Measurements from ENCODE around the gene EPB41.
A peak's percentile ranks its signal among the peaks of the same experiment; 100 is the strongest.

DNA sequence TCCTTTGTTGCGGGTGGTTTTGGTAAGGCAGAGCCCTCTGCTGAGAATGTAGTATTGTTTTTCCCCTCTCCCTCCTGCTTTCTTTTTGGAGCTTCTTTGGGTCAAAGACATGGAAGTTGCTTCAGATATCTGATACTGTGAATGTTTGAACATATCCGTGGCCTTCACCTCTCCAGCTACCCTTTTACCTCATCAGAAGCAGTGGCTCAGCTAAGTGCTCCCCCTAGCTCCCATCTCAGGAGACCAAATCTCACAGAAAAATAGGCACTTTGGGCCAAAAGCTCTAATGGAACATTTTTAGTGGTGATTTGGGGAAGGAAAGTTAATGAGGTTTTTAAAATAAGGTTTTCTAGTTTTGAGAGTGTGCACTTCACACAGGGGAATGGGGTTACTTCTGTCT is 203.0 kb downstream of the EPB41 start:
- no peak for TF ChIP-seq POLR2A (IDR thresholded peaks at IDR 0.05)
- TF ChIP-seq, protein P1, sequence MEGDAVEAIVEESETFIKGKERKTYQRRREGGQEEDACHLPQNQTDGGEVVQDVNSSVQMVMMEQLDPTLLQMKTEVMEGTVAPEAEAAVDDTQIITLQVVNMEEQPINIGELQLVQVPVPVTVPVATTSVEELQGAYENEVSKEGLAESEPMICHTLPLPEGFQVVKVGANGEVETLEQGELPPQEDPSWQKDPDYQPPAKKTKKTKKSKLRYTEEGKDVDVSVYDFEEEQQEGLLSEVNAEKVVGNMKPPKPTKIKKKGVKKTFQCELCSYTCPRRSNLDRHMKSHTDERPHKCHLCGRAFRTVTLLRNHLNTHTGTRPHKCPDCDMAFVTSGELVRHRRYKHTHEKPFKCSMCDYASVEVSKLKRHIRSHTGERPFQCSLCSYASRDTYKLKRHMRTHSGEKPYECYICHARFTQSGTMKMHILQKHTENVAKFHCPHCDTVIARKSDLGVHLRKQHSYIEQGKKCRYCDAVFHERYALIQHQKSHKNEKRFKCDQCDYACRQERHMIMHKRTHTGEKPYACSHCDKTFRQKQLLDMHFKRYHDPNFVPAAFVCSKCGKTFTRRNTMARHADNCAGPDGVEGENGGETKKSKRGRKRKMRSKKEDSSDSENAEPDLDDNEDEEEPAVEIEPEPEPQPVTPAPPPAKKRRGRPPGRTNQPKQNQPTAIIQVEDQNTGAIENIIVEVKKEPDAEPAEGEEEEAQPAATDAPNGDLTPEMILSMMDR (IDR thresholded peaks at IDR 0.05): peak; percentile 10 to 41 (median 16)

Measured in ovary (tissue), 3 donors.